ENCODE measurements around the gene RPL35A.
A peak's percentile ranks its signal among the peaks of the same experiment; 100 is the strongest.
"Not testable (repeated sequence)": the region's sequence is repeated elsewhere in the genome, so short reads cannot be mapped to it uniquely, and the experiment has no call there.

Gene RPL35A

GRCh38 chr3:197921429-197922275 lies 28.3 kb upstream of the RPL35A start:
- H2AFZ ChIP-seq (ENCODE audit: low read length, unreplicated experiment); H3K79me2 ChIP-seq (ENCODE audit: control insufficient read depth, insufficient read depth, low read length, unreplicated experiment); H3K36me3 ChIP-seq (ENCODE audit: insufficient read depth, low read length); H3K4me3 ChIP-seq (ENCODE audit: low read depth, low read length); H3K27ac ChIP-seq (ENCODE audit: low read depth, low read length); H3K4me1 ChIP-seq (ENCODE audit: control insufficient read depth, insufficient read depth, low read length, unreplicated experiment); H3K27me3 ChIP-seq (ENCODE audit: insufficient read depth, low read length): not testable (repeated sequence)

- Histone ChIP-seq H3K27ac (ENCODE audit: low read depth, low read length) (no peak overlapping the region), H3K27me3 (ENCODE audit: insufficient read depth, low read length) (no peaks in the 10 kb centered on the region), H2AFZ (ENCODE audit: low read length, unreplicated experiment) (no peak overlapping the region), H3K4me1 (ENCODE audit: control insufficient read depth, insufficient read depth, low read length, unreplicated experiment) (no peaks in the 10 kb centered on the region), H3K36me3 (ENCODE audit: insufficient read depth, low read length) (peaks cover 6% of the 10 kb centered on the region; the same call in 1 of the 2 replicates), H3K79me2 (ENCODE audit: control insufficient read depth, insufficient read depth, low read length, unreplicated experiment) (no peaks in the 10 kb centered on the region), H3K4me3 (ENCODE audit: low read depth, low read length) (no peak overlapping the region)
Measured at GRCh38 chr3:197926418-197926817, 23.6 kb upstream of the RPL35A start.

DNA sequence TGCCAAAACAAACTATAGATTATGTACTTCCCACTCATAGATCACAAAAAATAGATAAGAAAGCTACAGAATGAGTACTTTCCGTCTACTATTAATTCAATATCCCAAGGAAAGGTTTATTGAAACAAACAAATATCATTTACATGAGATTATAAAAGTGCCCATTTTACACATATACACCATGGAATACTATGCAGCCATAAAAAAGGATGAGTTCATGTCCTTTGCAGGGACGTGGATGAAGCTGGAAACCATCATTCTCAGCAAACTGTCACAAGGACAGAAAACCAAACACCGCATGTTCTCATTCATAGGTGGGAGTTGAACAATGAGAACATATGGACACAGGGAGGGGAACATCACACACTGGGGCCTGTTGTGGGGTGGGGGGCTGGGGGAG lies 22.4 kb upstream of the RPL35A start:
- H3K27me3 ChIP-seq (ENCODE audit: insufficient read depth, low read length); H3K4me1 ChIP-seq (ENCODE audit: control insufficient read depth, insufficient read depth, low read length, unreplicated experiment); H3K27ac ChIP-seq (ENCODE audit: low read depth, low read length); H2AFZ ChIP-seq (ENCODE audit: low read length, unreplicated experiment); H3K36me3 ChIP-seq (ENCODE audit: insufficient read depth, low read length); H3K79me2 ChIP-seq (ENCODE audit: control insufficient read depth, insufficient read depth, low read length, unreplicated experiment); H3K4me3 ChIP-seq (ENCODE audit: low read depth, low read length): not testable (repeated sequence)

- no peak overlapping the region for H3K4me3 ChIP-seq (ENCODE audit: low read depth, low read length)
- no peaks in the 10 kb centered on the region for H3K79me2 ChIP-seq (ENCODE audit: control insufficient read depth, insufficient read depth, low read length, unreplicated experiment)
- H3K36me3 ChIP-seq (ENCODE audit: insufficient read depth, low read length): peaks cover 4% of the 10 kb centered on the region; the same call in 1 of the 2 replicates
- no peak overlapping the region for H3K27ac ChIP-seq (ENCODE audit: low read depth, low read length)
- no peak overlapping the region for H2AFZ ChIP-seq (ENCODE audit: low read length, unreplicated experiment)
- no peaks in the 10 kb centered on the region for H3K27me3 ChIP-seq (ENCODE audit: insufficient read depth, low read length)
- no peaks in the 10 kb centered on the region for H3K4me1 ChIP-seq (ENCODE audit: control insufficient read depth, insufficient read depth, low read length, unreplicated experiment)
Measured at GRCh38 chr3:197936819-197937384, 13.1 kb upstream of the RPL35A start.

- H3K27me3 ChIP-seq (ENCODE audit: insufficient read depth, low read length): no peaks in the 10 kb centered on the region
- no peak overlapping the region for H3K27ac ChIP-seq (ENCODE audit: low read depth, low read length)
- no peak overlapping the region for H3K4me3 ChIP-seq (ENCODE audit: low read depth, low read length)
- H3K4me1 ChIP-seq (ENCODE audit: control insufficient read depth, insufficient read depth, low read length, unreplicated experiment): no peaks in the 10 kb centered on the region
- no peak overlapping the region for H2AFZ ChIP-seq (ENCODE audit: low read length, unreplicated experiment)
- no peaks in the 10 kb centered on the region for H3K79me2 ChIP-seq (ENCODE audit: control insufficient read depth, insufficient read depth, low read length, unreplicated experiment)
- H3K36me3 ChIP-seq (ENCODE audit: insufficient read depth, low read length): peaks cover 4% of the 10 kb centered on the region; the same call in 1 of the 2 replicates
Measured at GRCh38 chr3:197940745-197941384, 9.1 kb upstream of the RPL35A start.

- no peak overlapping the region for H3K27ac ChIP-seq (ENCODE audit: low read depth, low read length)
- H2AFZ ChIP-seq (ENCODE audit: low read length, unreplicated experiment): no peak overlapping the region
- H3K36me3 ChIP-seq (ENCODE audit: insufficient read depth, low read length): no peaks in the 10 kb centered on the region
- H3K4me1 ChIP-seq (ENCODE audit: control insufficient read depth, insufficient read depth, low read length, unreplicated experiment): no peaks in the 10 kb centered on the region
- H3K27me3 ChIP-seq (ENCODE audit: insufficient read depth, low read length): no peaks in the 10 kb centered on the region
- H3K79me2 ChIP-seq (ENCODE audit: control insufficient read depth, insufficient read depth, low read length, unreplicated experiment): no peaks in the 10 kb centered on the region
- no peak overlapping the region for H3K4me3 ChIP-seq (ENCODE audit: low read depth, low read length)
Measured at GRCh38 chr3:197942956-197943556, 6.9 kb upstream of the RPL35A start.

GRCh38 chr3:197949191-197949777 lies 706 bp upstream of the RPL35A start:
- Histone ChIP-seq H2AFZ (ENCODE audit: low read length, unreplicated experiment) (peak overlapping the region; percentile 91), H3K36me3 (ENCODE audit: insufficient read depth, low read length) (peaks cover 35% of the 10 kb centered on the region), H3K4me3 (ENCODE audit: low read depth, low read length) (peak overlapping the region; percentile 92), H3K27ac (ENCODE audit: low read depth, low read length) (peak overlapping the region; percentile 97), H3K4me1 (ENCODE audit: control insufficient read depth, insufficient read depth, low read length, unreplicated experiment) (peaks cover 30% of the 10 kb centered on the region), H3K27me3 (ENCODE audit: insufficient read depth, low read length) (no peaks in the 10 kb centered on the region), H3K79me2 (ENCODE audit: control insufficient read depth, insufficient read depth, low read length, unreplicated experiment) (peaks cover 45% of the 10 kb centered on the region)

DNA sequence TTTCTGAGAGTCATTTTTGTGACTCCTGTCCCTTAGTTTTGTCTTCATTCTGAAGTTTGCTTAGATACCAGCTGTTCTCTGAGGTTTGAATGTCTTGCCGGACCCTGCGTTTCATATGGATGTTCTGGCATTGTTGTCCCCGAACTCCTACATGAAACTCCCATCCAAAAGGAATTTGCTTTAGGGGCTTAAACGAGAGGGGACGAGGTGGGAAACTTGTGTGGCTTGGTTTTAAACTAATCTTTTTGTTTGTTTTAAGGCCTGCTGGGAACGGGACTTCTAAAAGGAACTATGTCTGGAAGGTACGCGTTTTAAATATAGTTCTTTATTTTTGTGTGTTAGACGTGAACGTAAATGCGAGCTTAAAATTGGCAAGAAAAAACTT lies 679 bp downstream of the RPL35A start:
- Histone ChIP-seq H2AFZ (ENCODE audit: low read length, unreplicated experiment) (no peak overlapping the region), H3K36me3 (ENCODE audit: insufficient read depth, low read length) (peaks cover 46% of the 10 kb centered on the region), H3K27ac (ENCODE audit: low read depth, low read length) (peak overlapping the region; percentile 97), H3K4me3 (ENCODE audit: low read depth, low read length) (peak overlapping the region; percentile 92), H3K27me3 (ENCODE audit: insufficient read depth, low read length) (no peaks in the 10 kb centered on the region), H3K79me2 (ENCODE audit: control insufficient read depth, insufficient read depth, low read length, unreplicated experiment) (peaks cover 49% of the 10 kb centered on the region), H3K4me1 (ENCODE audit: control insufficient read depth, insufficient read depth, low read length, unreplicated experiment) (peaks cover 31% of the 10 kb centered on the region)

GRCh38 chr3:197951392-197951990 lies 1.5 kb downstream of the RPL35A start:
- Histone ChIP-seq H3K36me3 (ENCODE audit: insufficient read depth, low read length) (peaks cover 53% of the 10 kb centered on the region), H3K27me3 (ENCODE audit: insufficient read depth, low read length) (no peaks in the 10 kb centered on the region), H3K4me3 (ENCODE audit: low read depth, low read length) (peak overlapping the region; percentile 92), H2AFZ (ENCODE audit: low read length, unreplicated experiment) (no peak overlapping the region), H3K27ac (ENCODE audit: low read depth, low read length) (peak overlapping the region; percentile 97; the same call in 1 of the 2 replicates), H3K79me2 (ENCODE audit: control insufficient read depth, insufficient read depth, low read length, unreplicated experiment) (peaks cover 49% of the 10 kb centered on the region), H3K4me1 (ENCODE audit: control insufficient read depth, insufficient read depth, low read length, unreplicated experiment) (peaks cover 32% of the 10 kb centered on the region)

GRCh38 chr3:197952440-197952839 lies 2.5 kb downstream of the RPL35A start:
- Histone ChIP-seq H3K4me3 (ENCODE audit: low read depth, low read length) (peak overlapping the region; percentile 92; the same call in 1 of the 2 replicates), H3K27me3 (ENCODE audit: insufficient read depth, low read length) (no peaks in the 10 kb centered on the region), H3K27ac (ENCODE audit: low read depth, low read length) (no peak overlapping the region), H2AFZ (ENCODE audit: low read length, unreplicated experiment) (no peak overlapping the region), H3K79me2 (ENCODE audit: control insufficient read depth, insufficient read depth, low read length, unreplicated experiment) (peaks cover 49% of the 10 kb centered on the region), H3K36me3 (ENCODE audit: insufficient read depth, low read length) (peaks cover 53% of the 10 kb centered on the region), H3K4me1 (ENCODE audit: control insufficient read depth, insufficient read depth, low read length, unreplicated experiment) (peaks cover 40% of the 10 kb centered on the region)

Data from ACC112 (cell line).